NT2/D1 (cell line): Measurements from ENCODE around the gene KMT2C.
"Not testable (repeated sequence)": the region's sequence is repeated elsewhere in the genome, so short reads cannot be mapped to it uniquely, and the experiment has no call there.

Source experiments
- DNase-seq: peaks from one replicate; pipeline ENCODE4 v3.0.0-alpha.2; 2011; ENCODE audit warnings: low read depth, low spot score
- H3K27me3 ChIP-seq: 2 replicates; pipeline ENCODE4 v1.6.0; 2011; ENCODE audit warnings: mild to moderate bottlenecking; ENCODE audit not compliant: insufficient read length, insufficient read depth
- H3K36me3 ChIP-seq: 2 replicates; pipeline ENCODE4 v1.6.1; 2011; ENCODE audit warnings: mild to moderate bottlenecking, low read length, mixed read lengths; ENCODE audit not compliant: insufficient read depth, insufficient read length
- H3K4me1 ChIP-seq: 2 replicates; pipeline ENCODE4 v1.5.1; 2011; ENCODE audit not compliant: insufficient read depth, insufficient read length
- H3K4me3 ChIP-seq: 2 replicates; pipeline ENCODE4 v1.5.1; 2011; ENCODE audit warnings: low read depth; ENCODE audit not compliant: insufficient read length
- H3K9ac ChIP-seq: 2 replicates; pipeline ENCODE4 v1.6.0; 2011; ENCODE audit warnings: low read depth; ENCODE audit not compliant: insufficient read length
- H3K9me3 ChIP-seq: 2 replicates; pipeline ENCODE4 v1.5.1; 2011; ENCODE audit warnings: mild to moderate bottlenecking, low read length; ENCODE audit not compliant: insufficient read depth
- SUZ12 ChIP-seq: IDR thresholded peaks from 2 replicates; pipeline ENCODE4 v1.6.1; 2011; ENCODE audit not compliant: insufficient read length, insufficient read depth; ENCODE audit errors: extremely low read depth
- YY1 ChIP-seq: IDR thresholded peaks from 2 replicates; pipeline ENCODE4 v1.6.1; 2011; ENCODE audit not compliant: insufficient read length, insufficient read depth
- ZNF274 ChIP-seq: IDR thresholded peaks from 2 replicates; pipeline ENCODE4 v1.6.1; 2011; ENCODE audit warnings: mild to moderate bottlenecking, low read depth, low read length

KMT2C gene

DNA sequence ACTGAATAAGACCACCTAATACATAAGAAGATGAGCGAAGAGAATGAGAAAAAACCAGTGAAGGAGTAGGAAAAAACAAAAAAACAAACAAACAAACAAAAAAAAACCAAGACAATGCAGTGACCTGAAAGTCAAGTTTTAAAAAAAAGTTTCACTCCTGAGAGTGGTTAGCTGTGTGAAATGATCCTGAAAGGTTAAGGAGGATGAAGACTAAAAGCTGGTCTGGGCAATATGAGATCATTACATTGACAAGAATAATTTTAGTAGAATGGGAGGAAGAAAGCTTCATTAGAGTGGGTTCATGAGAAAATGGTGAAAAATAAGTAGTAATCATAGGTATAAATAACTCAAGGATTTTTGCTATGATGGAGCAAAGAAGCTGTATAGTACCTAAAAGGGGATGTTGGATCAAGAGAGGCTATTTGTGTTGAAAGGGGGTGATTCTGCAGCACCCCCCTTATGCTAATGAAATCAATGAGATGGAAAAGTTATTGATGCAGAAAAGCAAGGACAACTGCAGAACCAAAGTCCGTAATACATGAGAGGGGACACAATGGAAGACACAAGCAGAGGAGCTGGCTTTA lies 80.2 kb downstream of the KMT2C start:
- Histone ChIP-seq H3K4me3 (no peak overlapping the region), H3K4me1 (no peaks in the 10 kb centered on the region), H3K27me3 (no peaks in the 10 kb centered on the region), H3K9me3 (no peaks in the 10 kb centered on the region), H3K9ac (no peak overlapping the region), H3K36me3 (no peaks in the 10 kb centered on the region)
- TF ChIP-seq SUZ12: no peak
- TF ChIP-seq ZNF274: no peak
- TF ChIP-seq YY1: no peak
- DNase-seq: no peak

DNA sequence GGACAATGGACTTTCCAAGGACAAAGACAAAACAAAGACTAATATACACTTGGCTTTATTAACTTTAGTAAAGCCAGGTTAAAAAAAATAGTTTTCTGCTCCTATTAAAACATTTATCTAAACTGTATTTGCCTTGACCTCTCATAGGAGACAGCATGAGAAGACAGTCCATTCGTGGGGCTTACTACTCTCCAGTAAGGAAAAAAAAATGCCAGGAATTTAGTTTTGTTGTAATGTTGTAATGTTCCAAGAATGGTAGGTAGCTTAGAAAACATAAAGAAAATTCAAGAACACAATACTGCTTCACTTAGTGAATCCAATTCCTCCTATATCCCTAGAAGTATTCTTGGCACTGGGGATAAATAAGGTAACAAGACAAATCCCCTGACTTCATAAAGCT lies 81.7 kb downstream of the KMT2C start:
- H3K9me3 ChIP-seq: no peaks in the 10 kb centered on the region
- no peaks in the 10 kb centered on the region for H3K27me3 ChIP-seq
- no peak overlapping the region for H3K4me3 ChIP-seq
- TF ChIP-seq ZNF274 (no peak), SUZ12 (no peak), YY1 (no peak)
- no peaks in the 10 kb centered on the region for H3K36me3 ChIP-seq
- no peaks in the 10 kb centered on the region for H3K4me1 ChIP-seq
- no peak for DNase-seq
- H3K9ac ChIP-seq: no peak overlapping the region

DNA sequence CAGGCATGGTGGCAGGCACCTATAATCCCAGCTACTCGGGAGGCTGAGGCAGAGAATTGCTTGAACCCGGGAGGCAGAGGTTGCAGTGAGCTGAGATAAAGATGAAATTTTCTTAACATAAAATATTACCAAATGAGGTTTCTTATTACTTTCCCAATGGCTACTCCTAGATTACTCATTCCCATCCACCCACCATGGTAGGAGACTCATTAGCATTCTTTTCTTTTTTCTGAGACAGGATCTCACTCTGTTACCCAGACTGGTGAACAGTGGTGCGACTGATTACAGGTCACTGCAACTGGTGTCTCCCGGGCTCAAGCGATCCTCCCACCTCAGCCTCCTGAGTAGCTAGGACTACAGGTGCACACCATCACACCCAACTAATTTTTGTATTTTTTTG lies 82.5 kb downstream of the KMT2C start:
- not testable (repeated sequence) for H3K4me3 ChIP-seq, H3K4me1 ChIP-seq, H3K9ac ChIP-seq, DNase-seq, H3K9me3 ChIP-seq, H3K36me3 ChIP-seq, H3K27me3 ChIP-seq

DNA sequence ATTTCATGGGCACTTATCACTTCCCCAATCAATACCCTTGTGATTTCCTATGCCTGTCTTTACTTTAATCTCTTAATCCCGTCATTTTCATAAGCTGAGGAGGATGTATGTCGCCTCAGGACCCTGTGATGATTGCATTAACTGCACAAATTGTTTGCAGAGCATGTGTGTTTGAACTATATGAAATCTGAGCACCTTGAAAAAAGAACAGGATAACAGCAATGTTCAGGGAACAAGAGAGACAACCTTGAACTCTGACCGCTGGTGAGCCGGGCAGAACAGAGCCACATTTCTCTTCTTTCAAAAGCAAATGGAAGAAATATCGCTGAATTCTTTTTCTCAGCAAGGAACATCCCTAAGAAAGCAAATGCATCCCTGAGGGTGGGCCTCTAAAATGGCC lies 84.1 kb downstream of the KMT2C start:
- not testable (repeated sequence) for H3K36me3 ChIP-seq, H3K4me1 ChIP-seq, DNase-seq, H3K27me3 ChIP-seq, H3K9me3 ChIP-seq, H3K4me3 ChIP-seq, H3K9ac ChIP-seq

DNA sequence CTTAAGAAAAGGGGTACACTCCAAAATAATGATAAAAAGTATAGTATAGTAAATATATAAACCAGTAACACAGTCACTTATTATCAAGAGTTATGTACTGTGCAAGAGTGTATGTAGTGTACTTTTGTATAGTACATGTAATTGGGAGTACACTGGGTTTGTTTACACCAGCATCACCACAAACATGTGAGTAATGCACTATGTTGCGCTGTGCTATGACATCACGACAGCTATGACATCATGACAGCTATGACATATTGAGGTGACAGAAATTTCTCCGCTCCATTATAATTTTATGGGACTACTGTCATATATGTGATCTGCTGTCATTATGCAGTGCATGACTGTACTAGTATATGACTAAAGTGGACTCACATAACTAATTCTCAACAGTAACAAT lies 84.6 kb downstream of the KMT2C start:
- H3K4me1 ChIP-seq: no peaks in the 10 kb centered on the region
- DNase-seq: no peak
- H3K9me3 ChIP-seq: no peaks in the 10 kb centered on the region
- H3K4me3 ChIP-seq: no peak overlapping the region
- no peak for TF ChIP-seq YY1
- TF ChIP-seq ZNF274: no peak
- no peak for TF ChIP-seq SUZ12
- H3K9ac ChIP-seq: no peak overlapping the region
- no peaks in the 10 kb centered on the region for H3K27me3 ChIP-seq
- peaks cover 3% of the 10 kb centered on the region for H3K36me3 ChIP-seq

DNA sequence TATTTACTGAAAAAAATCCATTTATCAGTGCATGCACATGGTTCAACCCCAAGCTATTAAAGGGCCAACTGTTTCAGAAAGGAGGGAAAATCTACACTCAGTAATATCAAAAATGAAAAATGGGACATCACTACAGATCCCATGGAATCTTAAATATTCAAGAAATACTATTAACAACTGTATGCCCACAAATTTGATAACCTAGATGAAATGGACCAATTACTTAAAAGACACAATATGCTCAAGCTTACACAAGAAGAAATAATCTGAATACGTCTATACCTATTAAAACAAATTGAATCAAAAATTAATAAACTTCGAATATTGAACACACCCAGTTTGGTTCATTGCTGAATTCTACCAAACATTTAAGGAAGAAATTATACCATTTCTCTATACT lies 87.9 kb downstream of the KMT2C start:
- H3K9me3 ChIP-seq: no peaks in the 10 kb centered on the region
- TF ChIP-seq ZNF274: no peak
- TF ChIP-seq SUZ12: no peak
- no peak for TF ChIP-seq YY1

DNA sequence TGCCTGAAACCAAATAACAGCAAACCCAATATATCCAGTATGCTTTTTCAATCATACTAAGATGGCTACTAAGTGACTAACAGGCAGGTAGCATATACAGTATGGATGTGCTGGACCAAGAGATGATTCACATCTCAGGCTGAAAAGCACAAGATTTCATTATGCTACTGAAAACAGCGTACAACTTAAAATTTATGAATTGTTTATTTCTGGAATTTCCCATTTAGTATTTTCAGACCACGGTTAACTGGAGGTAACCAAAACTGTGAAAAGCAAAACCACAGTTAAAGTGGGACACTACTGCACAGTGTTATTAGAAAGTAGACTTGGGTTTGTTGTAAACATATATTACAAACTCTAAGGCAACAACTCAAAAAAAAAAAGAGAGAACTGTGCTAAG lies 91.5 kb downstream of the KMT2C start:
- H3K4me1 ChIP-seq: no peaks in the 10 kb centered on the region

More for the DNA sequence above, 87.9 kb downstream of the KMT2C start:
- Histone ChIP-seq H3K4me3 (no peak overlapping the region), H3K36me3 (peaks cover 3% of the 10 kb centered on the region), H3K4me1 (no peaks in the 10 kb centered on the region), H3K27me3 (no peaks in the 10 kb centered on the region), H3K9ac (no peak overlapping the region)
- no peak for DNase-seq

DNA sequence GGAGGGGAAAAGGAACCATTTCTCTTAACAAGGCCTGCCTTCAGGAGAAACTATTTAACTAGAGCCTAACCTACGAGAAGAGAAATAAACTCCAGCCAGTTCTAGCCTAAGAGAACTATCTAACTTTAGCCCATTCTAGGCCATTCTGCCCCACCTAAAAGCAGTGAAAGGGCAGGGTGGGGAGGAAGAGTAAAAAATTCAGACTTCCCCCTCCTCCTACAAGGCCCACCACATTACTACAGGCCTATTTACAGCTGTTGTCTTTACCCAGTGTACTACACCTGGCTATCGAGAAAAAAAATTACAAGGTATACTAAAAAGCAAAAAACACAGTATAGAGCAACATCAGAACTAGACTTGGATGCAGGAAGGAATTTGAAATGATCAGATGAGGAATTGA lies 93.0 kb downstream of the KMT2C start:
- Histone ChIP-seq H3K9me3 (no peaks in the 10 kb centered on the region), H3K4me1 (no peaks in the 10 kb centered on the region), H3K36me3 (no peaks in the 10 kb centered on the region), H3K27me3 (no peaks in the 10 kb centered on the region), H3K4me3 (no peak overlapping the region), H3K9ac (no peak overlapping the region)
- TF ChIP-seq SUZ12 (no peak), YY1 (no peak), ZNF274 (no peak)
- no peak for DNase-seq

More for the DNA sequence above, 91.5 kb downstream of the KMT2C start:
- no peak for TF ChIP-seq ZNF274
- no peak for TF ChIP-seq SUZ12
- Histone ChIP-seq H3K9me3 (no peaks in the 10 kb centered on the region), H3K4me3 (no peak overlapping the region), H3K36me3 (peaks cover 3% of the 10 kb centered on the region), H3K27me3 (no peaks in the 10 kb centered on the region), H3K9ac (no peak overlapping the region)
- no peak for DNase-seq
